GM23338 (cell line): ENCODE measurements around the gene ABHD14A. TPM values are rescaled to one million over a fixed set of nuclear protein-coding genes. Genes with fewer than 3 reads are reported as not detected.

Source experiments
- ATAC-seq: fragments of 200-7000 bp; cut with Tn5 transposase; 3 replicates; pipeline ENCODE4 v1.9.1; 2020
- DNase-seq: peaks from one replicate; pipeline ENCODE4 v3.0.0-alpha.2; 2015; ENCODE audit warnings: low spot score
- H2AFZ ChIP-seq: fragments of 200-600 bp; sonication (generic); 2 replicates; pipeline ENCODE4 v1.8.0; 2016; ENCODE audit warnings: antibody characterized with exemption, mild to moderate bottlenecking, moderate library complexity
- H3F3A ChIP-seq: fragments of 200-600 bp; sonication (generic); replicated peaks from 2 replicates; pipeline ENCODE4 v1.8.0; 2017; ENCODE audit warnings: antibody characterized with exemption, mixed run types, low read depth
- H3K27ac ChIP-seq: fragments of 200-600 bp; sonication (generic); 2 replicates; pipeline ENCODE4 v1.6.1; 2016; ENCODE audit warnings: low read depth
- H3K27me3 ChIP-seq: fragments of 200-600 bp; sonication (generic); 2 replicates; pipeline ENCODE4 v1.8.0; 2016; ENCODE audit warnings: mild to moderate bottlenecking, mixed run types, moderate library complexity; ENCODE audit not compliant: insufficient read depth
- H3K36me3 ChIP-seq: fragments of 200-600 bp; sonication (generic); 2 replicates; pipeline ENCODE4 v1.8.0; 2016; ENCODE audit warnings: mild to moderate bottlenecking; ENCODE audit not compliant: insufficient read depth
- H3K4me1 ChIP-seq: fragments of 200-600 bp; sonication (generic); 2 replicates; pipeline ENCODE4 v1.8.0; 2016; ENCODE audit warnings: mild to moderate bottlenecking, moderate library complexity; ENCODE audit not compliant: insufficient read depth
- H3K4me2 ChIP-seq: fragments of 200-600 bp; sonication (generic); 2 replicates; pipeline ENCODE4 v1.7.1; 2017; ENCODE audit warnings: mixed run types
- H3K4me3 ChIP-seq: fragments of 200-600 bp; sonication (generic); 2 replicates; pipeline ENCODE4 v1.6.1; 2016; ENCODE audit warnings: mixed run types
- H3K79me2 ChIP-seq: fragments of 200-600 bp; sonication (generic); replicated peaks from 2 replicates; pipeline ENCODE4 v1.8.0; 2017; ENCODE audit warnings: mild to moderate bottlenecking; ENCODE audit not compliant: insufficient read depth
- H3K9me2 ChIP-seq: fragments of 200-600 bp; sonication (generic); 2 replicates; pipeline ENCODE4 v1.8.0; 2017; ENCODE audit not compliant: insufficient read depth
- H4K20me1 ChIP-seq: fragments of 200-600 bp; sonication (generic); replicated peaks from 2 replicates; pipeline ENCODE4 v1.8.0; 2017; ENCODE audit warnings: mild to moderate bottlenecking; ENCODE audit not compliant: insufficient read depth
- H3K27ac Mint-ChIP-seq: 2 replicates; pipeline ENCODE4 v1.8.0; 2020; ENCODE audit warnings: inconsistent platforms, mild to moderate bottlenecking, moderate library complexity, mixed read lengths
- H3K27me3 Mint-ChIP-seq: 3 replicates; pipeline ENCODE4 v1.8.0; 2022; ENCODE audit warnings: low read depth, mild to moderate bottlenecking, moderate library complexity, mixed read lengths, inconsistent platforms; ENCODE audit not compliant: insufficient read depth, poor library complexity
- H3K36me3 Mint-ChIP-seq: 3 replicates; pipeline ENCODE4 v1.8.0; 2021; ENCODE audit warnings: low read depth, mild to moderate bottlenecking, inconsistent platforms, moderate library complexity, mixed read lengths
- H3K4me1 Mint-ChIP-seq: 3 replicates; pipeline ENCODE4 v1.8.0; 2020; ENCODE audit warnings: mild to moderate bottlenecking, inconsistent platforms, mixed read lengths
- H3K4me3 Mint-ChIP-seq: 3 replicates; pipeline ENCODE4 v1.8.0; 2021; ENCODE audit warnings: moderate library complexity, mild to moderate bottlenecking, inconsistent platforms, mixed read lengths
- H3K9me3 Mint-ChIP-seq: 3 replicates; pipeline ENCODE4 v1.8.0; 2020; ENCODE audit warnings: moderate library complexity, mild to moderate bottlenecking, inconsistent platforms, mixed read lengths
- CREB1 ChIP-seq: fragments of 250-450 bp; sonication (Bioruptor Pico); IDR thresholded peaks from 2 replicates; pipeline ENCODE4 v1.5.0; 2020; ENCODE audit warnings: low read depth, mild to moderate bottlenecking, moderate library complexity
- ETS1 ChIP-seq: IDR thresholded peaks from 2 replicates; pipeline ENCODE4 v1.6.1; 2016; ENCODE audit warnings: antibody characterized with exemption
- JUNB ChIP-seq: IDR thresholded peaks from one replicate; pipeline ENCODE4 v1.6.1; 2016; ENCODE audit warnings: antibody characterized with exemption; ENCODE audit not compliant: unreplicated experiment
- POLR2AphosphoS5 ChIP-seq: IDR thresholded peaks from 2 replicates; pipeline ENCODE4 v1.6.1; 2016; ENCODE audit warnings: antibody characterized with exemption, low read depth
- ZNF114 ChIP-seq: fragments of 250-450 bp; sonication (Bioruptor Pico); IDR thresholded peaks from 2 replicates; pipeline ENCODE4 v1.5.0; 2020; ENCODE audit warnings: mild to moderate bottlenecking, moderate library complexity
- polyA plus RNA-seq: library from polyadenylated mRNA; unstranded; fragments of >200 nt; fragmentation: Nextera tagmentation; extraction: Ambion mirVana; gene quantifications from 2 replicates; pipeline ENCODE4 v1.2.1, GENCODE V29; 2016
- total RNA-seq: library from RNA; depleted of rRNA; stranded (reverse); fragments of >200 nt; shearing (Covaris generic); gene quantifications from 2 replicates; pipeline ENCODE4 v1.2.3, GENCODE V29; 2014
- TF ChIP-seq, protein P1 (sequence below): fragments of 250-450 bp; sonication (Bioruptor Pico); IDR thresholded peaks from 2 replicates; pipeline ENCODE4 v1.5.0; 2020; ENCODE audit warnings: mild to moderate bottlenecking, moderate library complexity

The ABHD14A gene
- total and polyA plus RNA-seq, 2 experiments from 2014 or later = 7.8 to 12.7 TPM

- TF ChIP-seq, protein P1, sequence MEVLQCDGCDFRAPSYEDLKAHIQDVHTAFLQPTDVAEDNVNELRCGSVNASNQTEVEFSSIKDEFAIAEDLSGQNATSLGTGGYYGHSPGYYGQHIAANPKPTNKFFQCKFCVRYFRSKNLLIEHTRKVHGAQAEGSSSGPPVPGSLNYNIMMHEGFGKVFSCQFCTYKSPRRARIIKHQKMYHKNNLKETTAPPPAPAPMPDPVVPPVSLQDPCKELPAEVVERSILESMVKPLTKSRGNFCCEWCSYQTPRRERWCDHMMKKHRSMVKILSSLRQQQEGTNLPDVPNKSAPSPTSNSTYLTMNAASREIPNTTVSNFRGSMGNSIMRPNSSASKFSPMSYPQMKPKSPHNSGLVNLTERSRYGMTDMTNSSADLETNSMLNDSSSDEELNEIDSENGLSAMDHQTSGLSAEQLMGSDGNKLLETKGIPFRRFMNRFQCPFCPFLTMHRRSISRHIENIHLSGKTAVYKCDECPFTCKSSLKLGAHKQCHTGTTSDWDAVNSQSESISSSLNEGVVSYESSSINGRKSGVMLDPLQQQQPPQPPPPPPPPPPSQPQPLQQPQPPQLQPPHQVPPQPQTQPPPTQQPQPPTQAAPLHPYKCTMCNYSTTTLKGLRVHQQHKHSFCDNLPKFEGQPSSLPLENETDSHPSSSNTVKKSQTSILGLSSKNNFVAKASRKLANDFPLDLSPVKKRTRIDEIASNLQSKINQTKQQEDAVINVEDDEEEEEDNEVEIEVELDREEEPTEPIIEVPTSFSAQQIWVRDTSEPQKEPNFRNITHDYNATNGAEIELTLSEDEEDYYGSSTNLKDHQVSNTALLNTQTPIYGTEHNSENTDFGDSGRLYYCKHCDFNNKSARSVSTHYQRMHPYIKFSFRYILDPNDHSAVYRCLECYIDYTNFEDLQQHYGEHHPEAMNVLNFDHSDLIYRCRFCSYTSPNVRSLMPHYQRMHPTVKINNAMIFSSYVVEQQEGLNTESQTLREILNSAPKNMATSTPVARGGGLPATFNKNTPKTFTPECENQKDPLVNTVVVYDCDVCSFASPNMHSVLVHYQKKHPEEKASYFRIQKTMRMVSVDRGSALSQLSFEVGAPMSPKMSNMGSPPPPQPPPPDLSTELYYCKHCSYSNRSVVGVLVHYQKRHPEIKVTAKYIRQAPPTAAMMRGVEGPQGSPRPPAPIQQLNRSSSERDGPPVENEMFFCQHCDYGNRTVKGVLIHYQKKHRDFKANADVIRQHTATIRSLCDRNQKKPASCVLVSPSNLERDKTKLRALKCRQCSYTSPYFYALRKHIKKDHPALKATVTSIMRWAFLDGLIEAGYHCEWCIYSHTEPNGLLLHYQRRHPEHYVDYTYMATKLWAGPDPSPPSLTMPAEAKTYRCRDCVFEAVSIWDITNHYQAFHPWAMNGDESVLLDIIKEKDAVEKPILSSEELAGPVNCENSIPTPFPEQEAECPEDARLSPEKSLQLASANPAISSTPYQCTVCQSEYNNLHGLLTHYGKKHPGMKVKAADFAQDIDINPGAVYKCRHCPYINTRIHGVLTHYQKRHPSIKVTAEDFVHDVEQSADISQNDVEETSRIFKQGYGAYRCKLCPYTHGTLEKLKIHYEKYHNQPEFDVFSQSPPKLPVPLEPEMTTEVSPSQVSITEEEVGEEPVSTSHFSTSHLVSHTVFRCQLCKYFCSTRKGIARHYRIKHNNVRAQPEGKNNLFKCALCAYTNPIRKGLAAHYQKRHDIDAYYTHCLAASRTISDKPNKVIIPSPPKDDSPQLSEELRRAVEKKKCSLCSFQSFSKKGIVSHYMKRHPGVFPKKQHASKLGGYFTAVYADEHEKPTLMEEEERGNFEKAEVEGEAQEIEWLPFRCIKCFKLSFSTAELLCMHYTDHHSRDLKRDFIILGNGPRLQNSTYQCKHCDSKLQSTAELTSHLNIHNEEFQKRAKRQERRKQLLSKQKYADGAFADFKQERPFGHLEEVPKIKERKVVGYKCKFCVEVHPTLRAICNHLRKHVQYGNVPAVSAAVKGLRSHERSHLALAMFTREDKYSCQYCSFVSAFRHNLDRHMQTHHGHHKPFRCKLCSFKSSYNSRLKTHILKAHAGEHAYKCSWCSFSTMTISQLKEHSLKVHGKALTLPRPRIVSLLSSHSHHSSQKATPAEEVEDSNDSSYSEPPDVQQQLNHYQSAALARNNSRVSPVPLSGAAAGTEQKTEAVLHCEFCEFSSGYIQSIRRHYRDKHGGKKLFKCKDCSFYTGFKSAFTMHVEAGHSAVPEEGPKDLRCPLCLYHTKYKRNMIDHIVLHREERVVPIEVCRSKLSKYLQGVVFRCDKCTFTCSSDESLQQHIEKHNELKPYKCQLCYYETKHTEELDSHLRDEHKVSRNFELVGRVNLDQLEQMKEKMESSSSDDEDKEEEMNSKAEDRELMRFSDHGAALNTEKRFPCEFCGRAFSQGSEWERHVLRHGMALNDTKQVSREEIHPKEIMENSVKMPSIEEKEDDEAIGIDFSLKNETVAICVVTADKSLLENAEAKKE (CRISPR knock-in tag) = no peak
- no peak for TF ChIP-seq ZNF114 (CRISPR knock-in tag)
Observed at GRCh38 chr3:52006017-52006819, 31.4 kb downstream of the ABHD14A start (continued).

DNA sequence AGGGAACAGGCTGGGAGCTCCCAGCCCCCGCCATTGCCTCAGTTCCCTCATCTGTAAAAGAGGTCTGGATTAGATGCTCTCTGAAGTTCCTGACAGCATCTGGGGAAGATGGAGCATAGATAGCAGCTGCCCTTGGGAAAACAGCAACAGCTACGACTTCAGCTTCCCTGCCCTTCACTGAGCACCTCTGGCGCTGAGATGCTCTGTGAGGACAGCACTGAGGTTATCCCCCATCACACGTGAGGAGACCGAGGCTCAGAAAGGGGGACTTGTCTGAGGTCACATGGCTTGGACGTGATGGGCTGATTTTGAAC lies 31.9 kb downstream of the ABHD14A start:
- Mint-ChIP-seq H3K9me3 (no peaks in the 10 kb centered on the region), H3K4me3 (no peak overlapping the region; the same call in 2 of the 3 replicates), H3K27me3 (peaks cover 20% of the 10 kb centered on the region), H3K4me1 (peaks cover 56% of the 10 kb centered on the region), H3K36me3 (no peaks in the 10 kb centered on the region; the same call in 2 of the 3 replicates), H3K27ac (no peak overlapping the region)
- no peak for ATAC-seq
- Histone ChIP-seq H2AFZ (no peak overlapping the region), H3K79me2 (no peaks in the 10 kb centered on the region), H3K36me3 (no peaks in the 10 kb centered on the region), H3K4me3 (no peak overlapping the region), H4K20me1 (no peaks in the 10 kb centered on the region), H3K27me3 (no peaks in the 10 kb centered on the region), H3K4me1 (peaks cover 28% of the 10 kb centered on the region; the same call in 1 of the 2 replicates), H3K4me2 (no peak overlapping the region), H3K9me2 (no peaks in the 10 kb centered on the region), H3F3A (no peaks in the 10 kb centered on the region; the same call in 1 of the 2 replicates), H3K27ac (no peak overlapping the region)
- DNase-seq = no peak
- TF ChIP-seq, protein P1 (CRISPR knock-in tag) = no peak
- TF ChIP-seq JUNB = no peak
- TF ChIP-seq POLR2AphosphoS5 = no peak
- no peak for TF ChIP-seq ETS1
- TF ChIP-seq CREB1 (CRISPR knock-in tag) = no peak
- no peak for TF ChIP-seq ZNF114 (CRISPR knock-in tag)
